GM21529 (cell line): Measurements from ENCODE around the gene FGFRL1.
"Not testable (repeated sequence)": the region's sequence is repeated elsewhere in the genome, so short reads cannot be mapped to it uniquely, and the experiment has no call there.

ENCODE experiments used
- ATAC-seq: cut with Tn5 transposase; IDR thresholded peaks from one replicate; pipeline ENCODE4 v1.9.1; 2021; ENCODE audit not compliant: unreplicated experiment

FGFRL1 gene

DNA sequence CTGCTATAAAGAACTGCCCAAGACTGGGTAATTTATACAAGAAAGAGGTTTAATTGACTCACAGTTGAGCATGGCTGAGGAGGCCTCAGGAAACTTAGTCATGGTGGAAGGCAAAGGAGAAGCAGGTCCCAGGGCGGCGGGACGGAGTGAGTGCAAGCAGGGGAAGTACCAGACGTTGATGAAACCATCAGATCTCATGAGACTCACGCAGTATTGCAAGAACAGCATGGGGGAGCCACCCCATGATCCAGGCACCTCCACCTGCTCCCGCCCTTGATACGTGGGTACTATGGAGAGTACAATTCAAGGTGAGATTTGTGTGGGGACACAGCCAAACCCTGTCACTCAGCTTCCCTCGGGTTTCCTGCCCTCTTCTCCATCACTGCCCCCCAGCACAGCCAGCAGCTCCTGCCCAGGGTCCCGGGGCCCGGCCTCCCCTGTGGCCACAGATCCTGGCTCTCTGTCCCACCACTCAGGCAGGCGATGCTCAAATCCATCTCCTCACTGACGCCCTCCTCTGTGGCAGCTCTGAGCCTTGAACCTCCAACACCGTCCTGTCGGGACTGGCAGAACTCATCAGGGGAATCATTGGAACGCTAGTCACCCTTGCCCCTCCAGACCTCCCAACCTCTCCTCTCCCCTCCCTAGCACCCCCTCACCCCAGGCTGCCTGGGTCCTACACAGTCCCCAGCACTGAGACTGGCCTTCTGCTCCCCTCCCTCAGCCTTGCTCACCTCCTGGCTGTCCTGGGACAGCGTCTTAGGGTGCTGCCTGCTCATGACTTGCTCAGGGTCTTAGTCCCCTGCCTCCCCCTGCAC, 37.6 kb downstream of the FGFRL1 start:
- ATAC-seq: no peak

DNA sequence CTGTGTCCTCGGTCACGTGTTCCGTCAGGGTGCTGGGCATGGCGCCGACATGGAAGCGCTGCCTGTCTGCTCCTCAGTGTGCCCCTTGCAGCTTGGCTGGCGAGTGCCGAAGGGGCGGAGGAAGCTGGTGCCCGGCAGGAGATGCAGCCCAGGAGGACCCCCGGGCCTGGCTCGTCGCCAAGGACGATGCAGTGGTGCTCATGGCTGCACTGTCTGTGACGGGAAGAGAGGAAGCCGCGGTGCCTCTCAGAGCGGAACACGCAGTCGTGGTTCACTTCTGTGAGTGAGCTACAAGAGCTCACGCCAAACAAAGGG, 38.1 kb downstream of the FGFRL1 start:
- ATAC-seq: no peak

GRCh38 chr4:1050486-1051213, 39.2 kb downstream of the FGFRL1 start:
- no peak for ATAC-seq

- ATAC-seq: no peak
Measured at GRCh38 chr4:1051472-1051871, 40.0 kb downstream of the FGFRL1 start.

- ATAC-seq: no peak
Measured at GRCh38 chr4:1052231-1052671, 40.8 kb downstream of the FGFRL1 start.

GRCh38 chr4:1053080-1053661, 41.7 kb downstream of the FGFRL1 start:
- no peak for ATAC-seq

DNA sequence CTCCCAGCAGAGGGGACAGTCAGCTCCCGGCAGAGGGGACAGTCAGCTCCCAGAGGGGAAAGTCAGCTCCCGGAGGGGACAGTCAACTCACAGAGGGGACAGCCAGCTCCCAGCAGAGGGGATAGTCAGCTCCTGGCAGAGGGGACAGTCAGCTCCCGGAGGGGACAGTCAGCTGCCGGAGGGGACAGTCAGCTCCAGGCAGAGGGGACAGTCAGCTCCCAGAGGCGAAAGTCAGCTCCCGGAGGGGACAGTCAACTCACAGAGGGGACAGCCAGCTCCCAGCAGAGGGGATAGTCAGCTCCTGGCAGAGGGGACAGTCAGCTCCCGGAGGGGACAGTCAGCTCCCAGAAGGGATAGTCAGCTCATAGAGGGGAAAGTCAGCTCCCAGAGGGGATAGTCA, 42.5 kb downstream of the FGFRL1 start:
- not testable (repeated sequence) for ATAC-seq

DNA sequence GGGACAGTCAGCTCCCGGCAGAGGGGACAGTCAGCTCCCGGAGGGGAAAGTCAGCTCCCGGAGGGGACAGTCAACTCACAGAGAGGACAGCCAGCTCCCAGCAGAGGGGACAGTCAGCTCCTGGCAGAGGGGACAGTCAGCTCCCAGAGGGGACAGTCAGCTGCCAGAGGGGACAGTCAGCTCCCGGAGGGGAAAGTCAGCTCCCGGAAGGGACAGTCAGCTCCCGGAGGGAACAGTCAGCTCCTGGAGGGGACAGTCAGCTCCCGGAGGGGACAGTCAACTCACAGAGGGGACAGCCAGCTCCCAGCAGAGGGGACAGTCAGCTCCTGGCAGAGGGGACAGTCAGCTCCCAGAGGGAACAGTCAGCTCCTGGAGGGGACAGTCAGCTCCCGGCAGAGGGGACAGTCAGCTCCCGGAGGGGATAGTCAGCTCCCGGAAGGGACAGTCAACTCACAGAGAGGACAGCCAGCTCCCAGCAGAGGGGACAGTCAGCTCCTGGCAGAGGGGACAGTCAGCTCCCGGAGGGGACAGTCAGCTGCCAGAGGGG, 43.3 kb downstream of the FGFRL1 start:
- not testable (repeated sequence) for ATAC-seq

GRCh38 chr4:1055243-1055701, 43.8 kb downstream of the FGFRL1 start:
- not testable (repeated sequence) for ATAC-seq

- no peak for ATAC-seq
Measured at GRCh38 chr4:1055721-1056590, 44.5 kb downstream of the FGFRL1 start.

DNA sequence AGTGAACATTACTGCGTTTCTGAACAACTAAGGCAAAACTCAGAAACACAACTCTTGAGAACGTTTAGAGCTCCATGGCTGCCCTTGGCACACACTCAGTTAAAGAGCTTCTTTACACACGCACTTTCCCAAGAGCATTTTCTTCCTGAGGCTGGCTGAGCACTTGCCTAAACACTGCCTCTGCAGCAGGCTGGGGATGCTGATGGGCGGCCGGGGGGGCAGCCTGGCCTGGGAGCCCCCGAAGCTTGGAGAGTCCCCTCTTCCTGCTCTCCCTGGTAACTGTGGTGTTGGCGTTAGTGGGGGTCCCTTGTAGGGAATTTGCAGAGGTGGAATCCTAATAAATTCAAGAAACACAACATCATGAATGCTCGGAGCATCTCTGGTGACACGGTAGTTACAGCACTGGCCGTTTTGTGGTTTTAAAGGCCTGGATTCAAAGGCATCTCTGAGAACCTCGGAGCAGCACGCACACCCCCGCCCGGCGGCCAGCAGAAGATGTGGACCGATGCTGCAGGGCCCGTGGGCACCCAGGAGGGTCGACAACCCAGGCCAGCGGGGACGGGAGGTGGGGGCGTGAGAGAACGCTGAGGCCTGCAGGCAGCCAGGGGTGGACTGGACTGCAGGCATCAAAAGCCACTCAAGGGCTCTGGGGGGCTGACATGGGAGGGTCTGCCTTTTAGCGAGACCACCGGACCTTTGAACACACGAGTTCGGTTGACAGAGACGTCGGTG, 45.4 kb downstream of the FGFRL1 start:
- ATAC-seq: no peak

GRCh38 chr4:1057403-1057745, 45.9 kb downstream of the FGFRL1 start:
- ATAC-seq: no peak

DNA sequence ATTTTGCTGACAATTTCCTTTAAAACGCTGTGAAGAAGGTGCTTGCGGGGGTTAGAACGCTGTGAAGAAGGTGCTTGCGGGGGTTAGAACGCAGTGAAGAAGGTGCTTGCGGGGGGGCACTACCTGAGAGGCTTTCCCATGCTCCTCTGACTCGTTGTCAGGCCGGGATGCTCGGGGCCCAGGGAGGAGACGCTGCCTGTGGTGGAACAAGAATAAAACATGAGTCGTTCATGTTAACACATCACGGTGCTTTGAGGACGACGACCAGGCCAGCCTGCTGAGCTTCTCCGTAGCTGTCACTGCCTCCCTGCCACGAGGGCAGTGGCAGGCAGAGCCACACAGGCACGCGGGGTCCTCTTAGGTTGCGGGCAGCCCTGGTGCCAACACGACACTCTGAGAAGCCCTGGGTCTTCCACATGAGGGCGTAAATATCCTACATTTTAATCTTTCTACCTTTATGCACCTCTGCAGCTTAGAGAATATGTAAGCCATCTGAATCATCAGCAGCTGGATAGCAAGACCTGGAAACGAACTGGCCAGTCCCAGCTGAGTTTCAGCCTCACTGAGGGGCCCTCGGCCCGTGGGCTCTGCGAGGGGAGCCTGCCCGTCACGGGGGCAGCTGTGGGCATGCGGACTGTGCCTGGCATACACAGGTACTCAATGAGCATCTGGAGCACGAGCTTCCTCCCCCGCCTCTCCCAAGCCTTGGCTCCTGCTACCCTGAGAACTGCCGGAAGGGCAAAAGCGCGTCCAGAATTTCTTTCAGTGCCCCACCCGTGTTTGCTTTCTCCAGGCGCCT, 47.0 kb downstream of the FGFRL1 start:
- ATAC-seq: no peak

- ATAC-seq: no peak
Measured at GRCh38 chr4:1058997-1059665, 47.7 kb downstream of the FGFRL1 start.

DNA sequence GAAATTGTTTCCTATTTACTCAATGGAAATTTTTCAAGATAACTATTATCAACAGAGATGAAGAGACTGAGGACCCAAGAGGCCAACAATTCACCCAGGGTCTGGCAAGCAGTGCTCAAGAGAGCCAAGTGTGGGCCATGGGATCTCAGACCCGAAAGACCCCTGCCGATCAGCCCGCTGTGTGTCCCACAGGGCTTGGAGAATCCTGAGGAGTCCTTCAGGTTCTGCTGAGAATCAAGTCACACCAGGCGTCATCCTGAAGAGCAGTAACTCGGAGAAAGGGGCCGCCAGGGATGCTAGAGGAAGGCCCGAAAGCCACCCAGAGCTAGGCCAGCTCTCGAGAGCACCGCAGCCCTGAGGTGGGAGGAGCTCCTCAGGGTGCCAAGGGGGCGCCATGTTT, 48.7 kb downstream of the FGFRL1 start:
- ATAC-seq: no peak

DNA sequence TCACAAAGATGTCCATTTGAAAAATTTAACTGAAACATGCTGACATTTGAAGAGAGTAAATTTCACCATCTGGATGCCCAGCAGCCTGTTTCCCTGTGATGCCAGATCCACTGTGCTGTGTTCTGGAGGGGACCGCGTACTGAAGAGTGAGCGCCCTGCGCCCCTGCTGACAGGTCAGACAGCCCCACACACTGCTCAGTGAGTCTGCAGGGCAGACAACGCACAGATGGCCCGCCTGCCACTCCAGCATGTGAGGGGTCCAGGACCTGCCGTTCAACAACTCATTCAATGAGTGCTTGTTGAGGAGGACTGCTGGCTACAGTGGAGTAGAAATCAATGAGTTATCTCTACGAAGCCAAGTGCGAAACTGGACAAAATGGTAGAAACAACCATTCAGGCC, 49.2 kb downstream of the FGFRL1 start:
- no peak for ATAC-seq

DNA sequence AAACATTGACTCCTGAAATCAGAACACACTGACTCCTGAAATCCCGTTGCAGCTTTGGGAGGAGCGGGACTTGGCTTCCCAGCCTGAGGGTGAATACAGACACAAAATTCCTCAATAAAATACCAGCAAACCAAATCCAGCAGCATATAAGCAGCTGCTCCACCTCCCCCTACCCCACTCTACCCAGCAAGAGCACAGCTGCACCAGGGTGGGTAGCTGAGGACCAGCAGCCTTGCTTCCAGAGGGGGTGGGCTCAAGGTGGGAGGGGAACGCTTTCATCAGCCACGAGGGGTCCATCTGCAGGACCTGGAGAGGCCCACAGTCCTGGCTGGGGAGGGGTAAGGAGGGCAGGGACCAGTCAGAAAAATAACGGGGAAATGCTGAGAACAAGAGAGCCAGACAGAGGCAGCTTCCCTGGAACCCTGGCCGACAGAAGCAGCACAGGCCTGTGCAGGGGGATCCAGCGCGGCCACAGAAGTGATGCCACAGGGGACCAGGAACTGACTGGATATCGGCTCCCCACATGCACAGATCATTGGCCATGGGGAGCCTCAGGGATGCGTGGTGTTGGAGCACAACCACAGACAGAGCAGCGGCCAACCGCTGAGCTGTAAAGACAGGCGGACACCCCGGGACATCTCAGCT, 49.8 kb downstream of the FGFRL1 start:
- ATAC-seq: no peak

GRCh38 chr4:1061760-1062159, 50.3 kb downstream of the FGFRL1 start:
- ATAC-seq: no peak
